ENCODE results near the gene ESPL1. TPM values are rescaled to one million over a fixed set of nuclear protein-coding genes. Genes with fewer than 3 reads are reported as not detected.

Gene ESPL1
- total RNA-seq, 1 experiment from 2014 or later: 31.1 TPM

- CTCF ChIA-PET: no interaction called here
- H3K4me3 Mint-ChIP-seq (ENCODE audit: low read depth, unreplicated experiment): no peak overlapping the region
- BruUV-seq (replicated peaks): no TSS peak
- no peak for DNase-seq
- no peaks in the 10 kb centered on the region for H3K9me3 Mint-ChIP-seq (ENCODE audit: low read depth, unreplicated experiment)
- no peaks in the 10 kb centered on the region for H3K4me1 Mint-ChIP-seq (ENCODE audit: low read depth, unreplicated experiment)
- no peak overlapping the region for H3K27ac Mint-ChIP-seq (ENCODE audit: unreplicated experiment)
- H3K27me3 Mint-ChIP-seq (ENCODE audit: unreplicated experiment): peaks cover 96% of the 10 kb centered on the region
- intact Hi-C loops (cut with micrococcal nuclease; ENCODE audit: unreplicated experiment): no loop called here
- H3K36me3 Mint-ChIP-seq (ENCODE audit: insufficient read depth, unreplicated experiment): peaks cover 6% of the 10 kb centered on the region
- TF ChIP-seq CTCF (IDR thresholded peaks at IDR 0.05; ENCODE audit: unreplicated experiment): no peak
These were observed 72.3 kb downstream of the ESPL1 start for GRCh38 chr12:53340398-53340797.

Other genes with a start within 250 kb of the ESPL1 start
- 1.3 and 4.7 TPM in 2 replicates for gene TNS2, start 218.2 kb upstream of the ESPL1 start, total RNA-seq (2022)
- gene SPRYD3, start 188.9 kb upstream of the ESPL1 start, total RNA-seq (2022): 12.9 and 14.6 TPM in 2 replicates
- gene IGFBP6, start 170.6 kb upstream of the ESPL1 start, total RNA-seq (2022): 25.4 and 67.0 TPM in 2 replicates
- not detected in 2 replicates for gene SOAT2, start 164.8 kb upstream of the ESPL1 start, total RNA-seq (2022)
- gene ZNF740, start 87.6 kb upstream of the ESPL1 start, total RNA-seq (2022): 30.3 and 32.7 TPM in 2 replicates
- gene CSAD, start 87.4 kb upstream of the ESPL1 start, total RNA-seq (2022): 12.2 and 24.0 TPM in 2 replicates
- gene ITGB7, start 61.0 kb upstream of the ESPL1 start, total RNA-seq (2022): 4.3 and 5.0 TPM in 2 replicates
- 36.7 and 43.0 TPM in 2 replicates for gene RARG, start 36.1 kb upstream of the ESPL1 start, total RNA-seq (2022)
- 178 and 185 TPM in 2 replicates for gene PFDN5, start 27.2 kb downstream of the ESPL1 start, total RNA-seq (2022)
- gene MYG1, start 31.4 kb downstream of the ESPL1 start, total RNA-seq (2022): 29.7 and 32.4 TPM in 2 replicates
- gene AAAS, start 53.3 kb downstream of the ESPL1 start, total RNA-seq (2022): 31.0 and 33.6 TPM in 2 replicates
- not detected in 2 replicates for gene SP7, start 68.1 kb downstream of the ESPL1 start, total RNA-seq (2022)
- 52.5 and 58.0 TPM in 2 replicates for gene SP1, start 111.9 kb downstream of the ESPL1 start, total RNA-seq (2022)
- not detected in 2 replicates for gene AMHR2, start 155.6 kb downstream of the ESPL1 start, total RNA-seq (2022)
- 151 and 184 TPM in 2 replicates for gene PRR13, start 173.4 kb downstream of the ESPL1 start, total RNA-seq (2022)
- gene PCBP2, start 183.8 kb downstream of the ESPL1 start, total RNA-seq (2022): 464 and 528 TPM in 2 replicates
- gene MAP3K12, start 231.2 kb downstream of the ESPL1 start, total RNA-seq (2022): 4.6 and 5.8 TPM in 2 replicates
- 20.7 and 21.8 TPM in 2 replicates for gene TARBP2, start 233.0 kb downstream of the ESPL1 start, total RNA-seq (2022)
- gene NPFF, start 239.2 kb downstream of the ESPL1 start, total RNA-seq (2022): not detected in 2 replicates